IPS-11a (cell line): ENCODE measurements around the gene AFF3.

Source experiments
- H3K4me3 ChIP-seq: one replicate; pipeline ENCODE4 v1.5.1; 2013; ENCODE audit warnings: low read depth, low read length, control low read depth

The AFF3 gene

GRCh38 chr2:100151310-100151709, 8.9 kb upstream of the AFF3 start:
- no peak overlapping the region for H3K4me3 ChIP-seq

- H3K4me3 ChIP-seq = no peak overlapping the region
Observed at GRCh38 chr2:100148883-100149282, 6.5 kb upstream of the AFF3 start.

GRCh38 chr2:100146657-100146960, 4.2 kb upstream of the AFF3 start:
- no peak overlapping the region for H3K4me3 ChIP-seq

- no peak overlapping the region for H3K4me3 ChIP-seq
Observed at GRCh38 chr2:100145893-100146656, 3.7 kb upstream of the AFF3 start.

- no peak overlapping the region for H3K4me3 ChIP-seq
Observed at GRCh38 chr2:100143286-100143685, 896 bp upstream of the AFF3 start.

GRCh38 chr2:100141906-100142305, 484 bp downstream of the AFF3 start:
- H3K4me3 ChIP-seq = no peak overlapping the region

GRCh38 chr2:100140582-100140981, 1.8 kb downstream of the AFF3 start:
- H3K4me3 ChIP-seq = no peak overlapping the region

GRCh38 chr2:100137866-100138570, 4.4 kb downstream of the AFF3 start:
- H3K4me3 ChIP-seq = no peak overlapping the region

GRCh38 chr2:100137318-100137717, 5.1 kb downstream of the AFF3 start:
- no peak overlapping the region for H3K4me3 ChIP-seq

GRCh38 chr2:100136310-100136709, 6.1 kb downstream of the AFF3 start:
- no peak overlapping the region for H3K4me3 ChIP-seq

GRCh38 chr2:100135415-100135814, 7.0 kb downstream of the AFF3 start:
- no peak overlapping the region for H3K4me3 ChIP-seq

- no peak overlapping the region for H3K4me3 ChIP-seq
Observed at GRCh38 chr2:100130595-100131391, 11.6 kb downstream of the AFF3 start.

GRCh38 chr2:100126897-100127401, 15.4 kb downstream of the AFF3 start:
- no peak overlapping the region for H3K4me3 ChIP-seq

GRCh38 chr2:100126201-100126600, 16.2 kb downstream of the AFF3 start:
- no peak overlapping the region for H3K4me3 ChIP-seq

GRCh38 chr2:100125626-100126025, 16.8 kb downstream of the AFF3 start:
- no peak overlapping the region for H3K4me3 ChIP-seq

- H3K4me3 ChIP-seq = no peak overlapping the region
Observed at GRCh38 chr2:100124761-100125160, 17.6 kb downstream of the AFF3 start.

GRCh38 chr2:100121124-100121718, 21.2 kb downstream of the AFF3 start:
- no peak overlapping the region for H3K4me3 ChIP-seq

GRCh38 chr2:100119235-100119634, 23.2 kb downstream of the AFF3 start:
- H3K4me3 ChIP-seq = no peak overlapping the region

GRCh38 chr2:100113990-100114433, 28.4 kb downstream of the AFF3 start:
- H3K4me3 ChIP-seq = no peak overlapping the region

GRCh38 chr2:100110614-100111000, 31.8 kb downstream of the AFF3 start:
- H3K4me3 ChIP-seq = no peak overlapping the region

GRCh38 chr2:100109986-100110613, 32.3 kb downstream of the AFF3 start:
- H3K4me3 ChIP-seq = no peak overlapping the region
